HuH-7 (cell line): ENCODE results near the gene ARHGAP4.

Source experiments
- DNase-seq: peaks from one replicate; pipeline ENCODE4 v3.0.0; 2011; ENCODE audit warnings: low spot score

The ARHGAP4 gene

GRCh38 chrX:153905481-153906095 lies 20.5 kb downstream of the ARHGAP4 start:
- no peak for DNase-seq

GRCh38 chrX:153903991-153904957 lies 21.8 kb downstream of the ARHGAP4 start, which contains the start of gene AVPR2:
AVPR2 (plus strand) TSS chrX:153904673; CDS start chrX:153905146, 473 bp downstream.
- no peak for DNase-seq

- no peak for DNase-seq
Measured at GRCh38 chrX:153903238-153903980, 22.7 kb downstream of the ARHGAP4 start.

- DNase-seq = no peak
Measured at GRCh38 chrX:153902385-153902784, 23.7 kb downstream of the ARHGAP4 start.

- no peak for DNase-seq
Measured at GRCh38 chrX:153901753-153902140, 24.3 kb downstream of the ARHGAP4 start.

- DNase-seq = no peak
Measured at GRCh38 chrX:153900831-153901752, 25.0 kb downstream of the ARHGAP4 start.

GRCh38 chrX:153897899-153898298 lies 28.2 kb downstream of the ARHGAP4 start:
- DNase-seq = no peak

- DNase-seq = no peak
Measured at GRCh38 chrX:153889123-153889522, 36.9 kb downstream of the ARHGAP4 start.

- DNase-seq = no peak
Measured at GRCh38 chrX:153888344-153888743, 37.7 kb downstream of the ARHGAP4 start.

- no peak for DNase-seq
Measured at GRCh38 chrX:153887385-153887784, 38.7 kb downstream of the ARHGAP4 start.

- no peak for DNase-seq
Measured at GRCh38 chrX:153886915-153887314, 39.1 kb downstream of the ARHGAP4 start.

GRCh38 chrX:153885968-153886903 lies 39.8 kb downstream of the ARHGAP4 start, which contains the start of gene L1CAM:
L1CAM (minus strand) TSS chrX:153886173; CDS start chrX:153875836, 10,337 bp downstream.
- DNase-seq = no peak

GRCh38 chrX:153885208-153885787 lies 40.8 kb downstream of the ARHGAP4 start:
- no peak for DNase-seq

- no peak for DNase-seq
Measured at GRCh38 chrX:153884590-153884989, 41.5 kb downstream of the ARHGAP4 start.

- DNase-seq = no peak
Measured at GRCh38 chrX:153884136-153884535, 41.9 kb downstream of the ARHGAP4 start.

- DNase-seq = no peak
Measured at GRCh38 chrX:153883163-153883843, 42.8 kb downstream of the ARHGAP4 start.

- no peak for DNase-seq
Measured at GRCh38 chrX:153882557-153882956, 43.5 kb downstream of the ARHGAP4 start.

- peak; percentile 18 for DNase-seq
Measured at GRCh38 chrX:153882086-153882498, 44.0 kb downstream of the ARHGAP4 start.

GRCh38 chrX:153881281-153881680 lies 44.8 kb downstream of the ARHGAP4 start:
- DNase-seq = no peak
